ENCODE measurements around the gene EFEMP2.

- TF ChIP-seq CTCF (conservative IDR thresholded peaks at IDR 0.05; ENCODE audit: low read length) (no peak), EZH2phosphoT487 (IDR thresholded peaks at IDR 0.05; ENCODE audit: borderline replicate concordance, low read depth, low read length) (no peak)
Observed at GRCh38 chr11:65921033-65921555, 48.5 kb upstream of the EFEMP2 start.
